Breast epithelium (tissue), 3 donors: ENCODE results near the gene THY1.

ENCODE experiments used
- CTCF ChIP-seq, 3 donors: fragments of 450-650 bp; IDR thresholded peaks; one replicate each; pipeline ENCODE4 v1.5.1; 2016 to 2017; ENCODE audit warnings: antibody characterized with exemption in 3 of 3, mild to moderate bottlenecking in 3 of 3, moderate library complexity in 3 of 3
- POLR2A ChIP-seq: fragments of 450-650 bp; IDR thresholded peaks from one replicate; pipeline ENCODE4 v1.6.1; 2016; ENCODE audit warnings: antibody characterized with exemption, mild to moderate bottlenecking, moderate library complexity
- POLR2AphosphoS5 ChIP-seq, 3 donors: sonication (generic); formaldehyde crosslinking; IDR thresholded peaks; one replicate each; pipeline ENCODE4 v1.6.1; 2017; ENCODE audit warnings: antibody characterized with exemption in 3 of 3

DNA sequence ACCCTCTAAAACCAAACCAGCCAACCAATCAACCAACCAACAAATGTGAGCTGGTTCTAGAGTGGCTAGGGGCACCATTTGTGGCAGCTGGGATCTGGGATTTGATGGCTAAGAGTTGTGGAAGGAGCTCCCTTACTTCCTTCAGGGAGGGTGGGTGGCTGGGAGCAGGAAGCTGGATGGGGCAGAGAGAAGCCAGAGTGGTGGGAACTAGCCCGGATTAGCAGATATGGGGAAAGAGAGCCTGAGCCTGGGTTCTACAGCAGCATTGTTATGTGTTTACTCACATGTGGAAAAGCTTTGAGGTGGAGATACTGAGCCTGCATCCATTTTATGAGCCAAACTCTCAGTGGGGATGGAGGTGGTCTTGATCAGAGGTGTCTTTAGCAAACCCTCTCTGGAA is 30.9 kb upstream of the THY1 start:
- TF ChIP-seq CTCF (IDR thresholded peaks at IDR 0.05) (no peak), POLR2A (no peak), POLR2AphosphoS5 (IDR thresholded peaks at IDR 0.05) (no peak)
